ENCODE data around the gene DEAF1.
"Not testable (repeated sequence)": the region's sequence is repeated elsewhere in the genome, so short reads cannot be mapped to it uniquely, and the experiment has no call there.

The DEAF1 gene

DNA sequence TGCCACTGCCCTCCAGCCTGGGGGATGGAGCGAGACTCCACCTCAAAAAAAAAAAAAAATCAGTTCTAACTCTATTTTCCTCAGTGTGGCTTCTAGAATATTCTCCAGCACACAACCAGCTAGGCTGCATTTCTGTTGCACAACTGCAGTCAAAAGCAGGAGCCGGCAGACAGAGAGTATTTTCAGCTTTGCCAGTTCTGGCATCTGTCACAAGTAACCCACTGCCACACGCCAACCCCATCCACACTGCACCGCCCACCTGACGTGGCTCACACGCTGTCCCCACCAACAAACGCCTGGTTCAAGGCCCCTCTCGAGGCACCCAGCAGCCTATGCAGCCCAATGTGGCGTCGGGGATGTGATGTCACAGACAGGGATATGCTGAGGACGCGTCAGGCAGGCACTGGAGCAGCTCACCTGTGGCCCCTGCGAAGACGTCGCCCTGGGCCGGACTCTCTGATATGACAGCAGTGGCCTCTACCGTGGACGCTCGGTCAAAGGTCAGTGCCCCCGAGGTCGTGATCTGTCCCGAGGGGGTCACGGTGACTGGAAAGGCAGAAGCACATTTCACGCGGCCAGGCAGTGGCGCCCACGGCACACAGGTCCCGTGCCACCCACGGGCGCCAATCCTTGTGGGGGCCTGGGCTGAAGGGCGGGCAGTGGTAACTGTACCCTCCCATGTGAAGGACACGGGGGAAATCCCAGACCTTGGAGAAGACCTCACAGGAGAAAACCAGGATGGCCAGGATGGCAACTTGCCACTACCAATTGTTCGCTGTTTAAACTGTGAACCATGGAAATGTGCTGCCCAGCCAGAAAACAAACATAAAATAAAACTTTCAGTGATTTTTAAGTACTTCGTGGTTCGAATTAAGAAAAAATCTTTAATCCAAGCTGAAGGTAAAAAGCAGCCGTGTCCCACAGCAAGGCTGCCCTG lies 15.5 kb downstream of the DEAF1 start:
- no peak for DNase-seq

DNA sequence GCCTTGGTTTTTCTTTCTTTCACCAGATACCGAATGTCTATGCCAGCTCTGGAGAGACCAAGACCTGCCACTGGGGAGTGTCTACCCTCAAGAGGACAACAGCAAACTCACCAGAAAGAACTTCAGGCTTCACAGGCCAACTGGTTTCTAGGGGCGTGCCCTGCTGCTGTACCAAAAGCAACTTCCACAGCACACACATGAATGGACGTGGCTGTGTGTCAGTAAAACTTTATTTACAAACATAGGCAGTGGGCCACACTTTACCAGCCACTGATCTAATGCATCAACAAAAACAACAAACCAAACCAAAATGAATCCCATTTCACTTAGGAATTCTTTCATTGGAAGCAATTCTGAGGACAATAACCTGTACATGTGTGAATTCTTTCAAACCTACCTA lies 16.7 kb downstream of the DEAF1 start:
- no peak for DNase-seq

DNA sequence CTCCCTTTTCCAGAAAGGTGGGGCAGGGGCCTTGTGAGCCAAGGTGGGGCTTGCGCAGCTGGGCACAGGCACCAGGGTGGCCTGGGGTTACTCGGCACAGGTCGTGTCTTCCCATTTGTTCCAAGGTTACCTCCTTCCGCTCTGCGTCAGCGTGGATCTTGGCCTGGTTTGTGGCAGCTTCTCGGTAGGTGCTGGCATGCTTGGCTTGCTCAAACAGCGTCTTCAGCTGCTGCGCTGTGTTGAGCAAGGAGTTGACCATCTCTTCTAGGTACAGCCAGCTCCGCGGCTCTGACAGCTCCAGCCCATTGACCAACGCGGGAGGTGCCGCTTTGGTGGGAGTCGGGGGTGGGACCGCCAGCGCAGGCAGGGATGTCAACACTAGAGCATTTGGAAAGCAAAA lies 20.6 kb downstream of the DEAF1 start:
- DNase-seq, result no peak

DNA sequence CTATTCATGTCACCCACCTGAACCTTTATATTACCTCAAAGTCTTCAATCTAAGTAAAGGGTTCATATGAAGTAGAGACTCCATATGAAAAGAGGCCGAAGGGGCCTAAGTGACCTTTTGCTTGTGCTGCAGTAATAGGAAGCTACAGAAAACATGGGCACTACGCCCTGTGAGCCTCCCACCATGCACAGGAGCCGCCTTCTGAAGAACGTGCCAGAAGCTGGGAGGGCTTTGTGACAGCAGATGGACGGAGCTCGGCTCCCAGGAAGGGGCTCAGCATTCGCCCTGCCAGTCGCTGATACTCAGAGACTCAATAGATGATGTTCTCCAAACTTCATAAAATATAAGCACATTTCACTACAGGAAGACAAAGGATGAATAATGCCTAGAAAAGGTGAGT lies 21.2 kb downstream of the DEAF1 start:
- DNase-seq, result no peak

DNA sequence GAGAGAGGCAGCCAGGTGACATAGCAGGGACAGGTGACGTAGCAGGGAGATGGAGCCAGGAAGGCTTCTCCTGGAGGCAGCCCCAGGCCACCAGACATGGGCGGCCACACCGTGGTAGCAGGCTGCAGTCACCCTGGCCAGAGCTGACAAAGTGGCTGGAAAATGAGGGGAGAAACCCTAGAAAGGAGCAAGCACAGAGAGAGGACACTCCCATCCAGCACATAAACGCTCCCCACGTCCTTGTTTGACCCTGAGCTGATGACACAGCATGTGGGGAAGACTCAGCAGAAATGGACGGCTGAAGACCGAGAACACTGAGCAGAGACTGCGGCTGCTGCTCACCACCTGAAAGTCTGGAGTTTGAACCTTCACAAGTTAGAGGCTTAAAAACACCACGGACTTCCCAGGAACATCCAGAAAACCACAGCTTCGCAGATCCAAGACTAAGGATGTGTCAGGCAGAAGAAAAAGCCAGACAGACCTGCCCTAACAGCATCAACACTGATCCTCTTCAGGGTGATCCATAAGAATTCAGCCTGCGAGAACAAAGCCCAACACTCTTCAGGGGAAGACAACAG lies 29.2 kb downstream of the DEAF1 start:
- no peak for DNase-seq

DNA sequence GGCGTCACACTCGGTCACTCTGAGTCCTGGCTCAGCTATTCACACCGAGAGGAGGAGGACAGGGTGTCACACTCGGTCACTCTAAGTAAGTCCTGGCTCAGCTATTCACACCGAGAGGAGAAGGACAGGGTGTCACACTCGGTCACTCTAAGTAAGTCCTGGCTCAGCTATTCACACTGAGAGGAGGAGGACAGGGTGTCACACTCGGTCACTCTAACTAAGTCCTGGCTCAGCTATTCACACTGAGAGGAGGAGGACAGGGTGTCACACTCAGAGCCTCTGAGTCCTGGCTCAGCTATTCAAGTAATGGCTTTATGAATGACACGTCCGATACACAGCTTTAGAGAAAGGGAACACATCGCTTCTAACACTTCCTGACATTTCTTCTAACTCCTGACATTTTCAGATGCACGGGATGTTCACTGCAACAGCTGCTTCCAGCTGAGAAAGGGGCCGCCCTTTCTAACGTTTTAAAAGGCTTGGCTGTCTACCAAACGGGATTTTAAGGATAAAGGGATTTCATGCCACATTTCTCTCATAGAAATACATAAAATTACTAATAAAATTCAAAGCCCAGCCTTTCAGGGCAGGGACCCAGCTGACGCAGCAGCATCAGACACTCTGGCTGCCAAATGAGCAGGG lies 29.8 kb downstream of the DEAF1 start:
- no peak for DNase-seq

DNA sequence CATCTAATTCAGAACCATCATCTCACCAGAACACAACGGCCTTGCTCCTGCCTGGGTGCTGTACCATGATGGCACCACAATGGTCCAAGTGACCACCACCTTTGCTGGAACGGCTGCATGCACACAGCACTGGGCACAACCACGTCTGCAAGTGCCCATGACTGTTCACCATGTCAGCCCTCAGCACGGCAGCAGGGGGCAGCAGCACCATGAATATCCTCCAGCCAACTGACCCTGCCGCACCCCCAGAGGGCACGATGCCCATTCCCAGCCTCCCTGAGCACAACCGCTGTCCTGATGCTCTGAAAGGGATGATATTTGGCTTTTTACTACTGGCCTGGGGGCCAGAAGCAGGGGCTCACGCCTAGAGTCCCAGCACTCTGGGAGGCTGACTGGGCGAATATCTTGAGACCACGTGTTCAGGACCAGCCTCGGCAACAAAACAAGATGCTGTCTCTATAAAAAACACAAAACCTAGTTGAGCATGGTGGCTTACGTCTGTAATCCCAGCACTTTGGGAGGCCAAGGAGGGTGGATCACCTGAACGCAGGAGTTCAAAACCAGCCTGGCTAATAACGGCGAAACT lies 32.2 kb downstream of the DEAF1 start:
- DNase-seq, result peak; percentile 35

DNA sequence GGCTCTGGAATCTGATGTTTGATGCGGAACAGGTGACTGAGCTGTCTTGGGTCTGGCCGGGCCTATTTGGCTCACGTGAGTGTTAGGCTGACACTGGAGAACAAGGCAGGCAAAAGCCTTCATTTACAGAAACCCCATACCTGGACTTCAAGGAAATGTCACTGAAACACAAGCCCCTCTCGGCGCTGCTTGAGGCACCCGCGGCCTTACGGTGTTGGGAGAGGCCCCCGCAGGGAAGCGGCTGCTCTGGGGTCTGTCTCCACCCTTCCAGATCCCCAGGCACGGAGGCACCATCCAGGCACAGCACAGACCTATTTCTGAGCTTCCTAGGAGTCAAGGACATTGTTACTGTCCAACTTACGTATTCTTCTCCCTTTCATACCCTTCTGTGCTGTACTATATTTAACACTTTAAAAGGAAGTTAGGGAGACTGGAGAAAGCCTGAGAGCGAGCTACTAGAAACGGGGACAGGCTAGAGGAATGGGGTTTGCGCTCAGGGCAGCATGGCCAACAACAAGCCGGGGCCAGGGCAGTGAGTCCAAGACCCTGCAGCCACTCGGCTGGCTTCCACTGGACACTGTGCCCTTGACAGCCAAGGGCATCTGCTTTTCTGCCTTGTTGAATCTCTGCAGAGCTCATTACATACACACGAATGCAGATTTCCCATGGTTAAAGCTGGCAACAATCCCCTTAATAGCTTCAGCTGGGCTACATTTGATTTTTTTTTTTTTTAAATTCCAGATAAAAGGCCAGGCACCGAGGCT lies 34.2 kb downstream of the DEAF1 start:
- no peak for DNase-seq

DNA sequence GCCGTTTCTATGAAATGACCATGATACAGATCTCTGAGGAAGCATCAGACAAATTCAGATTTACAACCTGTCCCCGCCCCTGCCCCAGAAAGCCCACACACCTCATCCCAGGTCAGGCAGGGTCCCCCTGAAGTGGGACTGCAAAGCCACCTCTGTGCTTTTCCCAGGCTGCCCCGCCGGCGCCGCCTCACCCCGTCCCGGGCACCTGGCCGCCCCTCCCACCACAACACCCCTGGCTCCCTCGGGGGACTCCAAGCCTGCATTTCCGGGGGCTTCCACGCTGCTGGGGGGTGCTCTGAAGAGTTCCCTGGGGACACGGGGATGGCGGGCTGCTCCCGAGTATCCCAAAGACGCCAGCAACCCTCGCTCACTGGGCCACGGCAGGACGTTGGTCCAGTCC lies 34.7 kb downstream of the DEAF1 start:
- no peak for DNase-seq

DNA sequence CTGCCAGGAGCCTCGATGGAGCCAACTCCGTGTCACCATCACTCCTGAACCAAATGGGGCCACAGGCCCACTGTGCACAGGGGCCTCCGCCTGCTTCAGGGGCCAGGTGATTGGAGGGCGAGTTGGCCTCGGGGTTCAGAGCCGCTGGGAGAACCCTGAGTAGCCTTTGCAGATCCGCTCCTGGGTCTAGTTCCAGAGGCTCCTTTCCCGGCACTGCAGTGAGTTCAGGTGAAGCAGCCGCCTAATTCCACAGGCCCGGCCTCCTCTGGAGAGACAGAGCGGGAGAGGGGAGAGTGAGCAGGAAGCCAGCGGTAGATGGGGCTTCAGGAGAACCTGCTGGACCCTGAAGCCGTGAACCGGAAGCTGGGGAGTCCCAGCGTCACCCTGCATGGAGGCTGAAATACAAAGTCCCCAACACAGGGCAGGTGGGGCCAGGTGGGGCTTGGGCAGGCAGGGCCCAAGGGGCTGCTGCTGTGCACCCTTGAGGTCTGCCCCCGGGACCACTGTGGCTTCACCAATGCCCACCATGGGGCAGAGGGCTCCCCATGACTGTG lies 35.4 kb downstream of the DEAF1 start:
- DNase-seq, result no peak

DNA sequence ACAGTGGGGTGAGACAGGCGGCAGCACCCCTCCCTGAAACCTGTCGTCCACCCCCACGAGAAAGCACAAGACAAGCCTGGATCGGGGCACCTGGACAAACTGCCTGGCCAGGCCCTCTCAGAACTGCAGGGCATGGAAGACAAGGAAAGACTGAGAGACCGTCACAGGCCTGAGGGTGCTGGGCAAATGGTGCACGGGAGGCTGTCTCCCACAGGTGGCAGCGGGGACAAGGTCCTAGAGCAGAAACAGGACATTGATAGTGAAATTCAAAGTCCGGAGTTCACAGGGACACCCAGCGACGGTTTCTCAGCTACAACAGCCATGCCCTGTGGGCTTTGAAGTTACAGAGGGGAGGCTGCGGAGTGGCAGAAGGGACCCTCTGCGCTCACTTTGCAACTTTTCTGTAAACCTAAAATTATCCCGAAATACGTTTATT lies 37.3 kb downstream of the DEAF1 start:
- DNase-seq, result no peak

DNA sequence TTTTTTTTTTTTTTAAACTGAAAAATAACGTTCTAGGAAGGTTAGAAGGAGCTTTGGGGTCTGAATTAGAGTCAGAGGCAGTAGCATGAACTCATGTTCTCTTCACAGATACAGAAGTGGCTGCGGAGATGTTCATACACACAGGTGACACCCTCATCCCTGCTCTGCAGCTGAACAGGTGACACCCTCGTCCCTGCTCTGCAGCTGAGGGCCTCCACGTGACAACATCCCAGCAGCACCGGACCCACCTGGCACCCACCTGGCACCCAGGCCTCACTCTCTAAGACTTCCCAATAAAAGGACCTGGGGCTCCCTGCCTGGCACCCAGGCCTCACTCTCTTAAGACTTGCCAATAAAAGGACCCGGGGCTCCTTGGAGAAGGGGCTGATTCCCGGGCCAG lies 38.2 kb downstream of the DEAF1 start:
- no peak for DNase-seq

DNA sequence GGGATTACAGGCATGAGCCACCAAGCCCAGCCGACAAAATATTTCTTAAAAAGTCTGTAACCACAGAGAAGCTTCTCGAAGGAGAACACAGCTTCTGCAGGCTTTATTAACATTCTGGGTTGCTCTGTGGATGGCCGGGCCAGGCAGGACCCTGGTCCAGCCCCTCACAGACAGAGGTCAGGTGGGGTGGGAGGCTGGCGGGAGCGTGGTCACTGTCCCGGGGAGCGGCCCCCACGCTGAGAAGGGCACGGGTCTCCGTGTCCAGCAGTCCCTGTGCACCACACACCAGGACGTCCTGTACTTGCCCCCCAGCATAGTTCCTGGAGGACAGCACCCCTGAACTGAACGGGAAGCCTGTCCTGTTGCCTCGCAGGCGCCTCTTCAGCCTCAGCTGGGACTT lies 38.6 kb downstream of the DEAF1 start:
- no peak for DNase-seq

DNA sequence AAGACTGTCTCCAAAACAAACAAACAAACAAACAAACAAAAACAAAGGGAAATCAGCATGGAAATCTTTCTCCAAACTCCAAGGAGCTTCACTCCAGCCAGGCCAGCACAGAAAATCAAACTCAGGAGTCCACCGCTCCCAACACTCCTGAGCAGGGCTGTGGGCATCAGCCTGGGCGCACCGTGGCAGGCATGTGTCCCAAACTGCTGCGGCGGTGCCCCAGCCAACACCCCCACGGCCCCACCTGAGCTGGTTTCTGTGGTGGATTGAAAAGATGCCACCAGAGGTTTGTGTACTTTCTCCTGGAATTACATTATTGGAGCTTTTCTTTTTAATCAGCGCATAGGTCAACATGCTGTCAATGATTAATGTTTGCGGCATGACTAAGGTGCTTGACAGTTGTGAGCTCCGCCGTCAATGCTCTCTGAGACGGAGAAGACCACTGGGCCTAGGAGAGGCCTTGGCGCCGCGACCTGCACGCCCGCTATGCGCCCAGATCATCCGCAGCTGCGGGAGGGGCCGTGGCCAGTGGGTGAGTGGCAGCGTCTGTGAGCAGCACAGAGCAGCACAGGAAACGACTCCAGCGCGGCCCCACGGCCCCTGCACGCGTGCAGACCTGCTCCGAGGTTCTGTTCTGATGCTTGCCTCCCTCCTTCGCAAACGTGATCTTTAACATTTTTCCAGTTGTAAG lies 39.8 kb downstream of the DEAF1 start:
- no peak for DNase-seq

DNA sequence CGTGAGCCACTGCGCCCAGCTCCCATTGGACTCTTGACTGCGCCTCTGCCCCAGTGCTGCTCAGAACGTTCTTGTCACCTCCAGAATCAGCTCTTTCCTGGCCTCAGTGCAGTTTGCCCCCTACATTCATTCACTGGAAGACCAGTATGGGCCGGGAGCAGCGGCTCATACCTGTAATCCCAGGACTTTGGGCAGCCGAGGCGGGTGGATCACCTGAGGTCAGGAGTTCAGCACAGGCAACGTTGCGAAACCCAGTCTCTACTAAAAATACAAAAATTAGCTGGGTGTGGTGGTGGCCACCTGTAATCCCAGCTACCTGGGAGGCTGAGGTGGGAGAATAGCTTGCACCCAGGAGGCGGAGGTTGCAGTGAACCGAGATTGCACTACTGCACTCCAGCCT lies 40.6 kb downstream of the DEAF1 start:
- DNase-seq, result not testable (repeated sequence)

DNA sequence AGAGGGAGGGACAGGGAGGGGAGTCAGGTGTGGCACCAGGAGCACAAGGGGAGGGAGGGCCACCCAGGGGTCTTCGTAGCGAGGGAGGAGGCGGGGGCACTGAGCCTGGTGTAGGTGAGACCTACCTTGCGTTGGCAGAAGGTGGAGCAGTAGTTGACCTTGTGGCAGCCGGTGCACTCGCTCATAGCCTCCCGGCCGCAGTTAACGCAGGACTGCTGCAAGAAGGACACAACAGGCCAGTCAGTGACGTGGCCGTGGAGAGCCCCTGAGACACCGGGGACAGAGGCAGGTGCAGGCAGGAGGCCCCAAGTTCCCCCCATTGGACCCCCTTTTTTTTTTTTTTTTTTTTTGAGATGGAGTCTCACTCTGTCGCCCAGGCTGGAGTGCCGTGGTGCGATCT lies 41.2 kb downstream of the DEAF1 start:
- DNase-seq, result no peak

DNA sequence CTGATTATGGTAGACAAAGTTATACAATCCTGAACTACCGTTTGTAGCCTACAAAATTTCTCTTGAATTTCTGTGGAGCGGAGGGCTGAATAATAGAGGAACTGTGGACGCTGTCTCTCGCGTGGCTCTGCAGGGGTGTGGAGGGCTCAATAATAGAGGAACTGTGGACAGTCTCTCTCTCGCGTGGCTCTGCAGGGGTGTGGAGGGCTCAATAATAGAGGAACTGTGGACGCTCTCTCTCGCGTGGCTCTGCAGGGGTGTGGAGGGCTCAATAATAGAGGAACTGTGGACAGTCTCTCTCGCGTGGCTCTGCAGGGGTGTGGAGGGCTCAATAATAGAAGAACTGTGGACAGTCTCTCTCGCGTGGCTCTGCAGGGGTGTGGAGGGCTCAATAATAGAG lies 41.9 kb downstream of the DEAF1 start:
- DNase-seq, result not testable (repeated sequence)

DNA sequence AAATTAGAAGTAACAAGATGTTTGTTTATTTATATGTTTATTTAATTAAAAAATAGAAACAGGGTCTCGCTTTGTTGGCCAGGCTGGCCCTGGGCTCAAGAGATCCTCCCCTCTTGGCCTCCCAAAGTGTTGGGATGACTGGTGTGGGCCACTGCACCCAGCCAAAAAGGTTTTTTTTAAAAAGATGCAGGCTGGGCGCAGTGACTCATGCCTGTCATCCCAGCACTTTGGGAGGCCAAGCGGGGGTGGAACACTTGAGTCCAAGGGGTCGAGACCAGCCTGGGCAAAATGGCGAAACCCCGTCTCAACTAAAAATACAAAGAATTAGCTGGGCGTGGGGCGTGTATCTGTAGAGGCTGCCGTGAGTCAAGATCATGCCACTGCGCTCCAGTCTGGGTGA lies 44.5 kb downstream of the DEAF1 start:
- DNase-seq, result no peak

DNA sequence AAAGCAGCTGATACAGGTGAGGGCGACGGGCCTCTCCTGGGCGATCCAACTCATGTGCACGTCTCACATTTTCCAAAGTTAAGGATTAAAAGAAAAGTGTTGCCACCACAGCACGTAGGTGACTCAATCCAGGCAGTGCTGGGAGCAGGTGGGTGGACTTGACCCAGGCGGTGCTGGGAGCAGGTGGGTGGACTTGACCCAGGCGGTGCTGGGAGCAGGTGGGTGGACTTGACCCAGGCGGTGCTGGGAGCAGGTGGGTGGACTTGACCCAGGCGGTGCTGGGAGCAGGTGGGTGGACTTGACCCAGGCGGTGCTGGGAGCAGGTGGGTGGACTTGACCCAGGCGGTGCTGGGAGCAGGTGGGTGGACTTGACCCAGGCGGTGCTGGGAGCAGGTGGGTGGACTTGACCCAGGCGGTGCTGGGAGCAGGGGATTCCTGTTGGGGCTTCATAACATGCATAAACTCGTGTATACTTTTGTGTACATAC lies 47.3 kb downstream of the DEAF1 start:
- DNase-seq, result not testable (repeated sequence)

DNA sequence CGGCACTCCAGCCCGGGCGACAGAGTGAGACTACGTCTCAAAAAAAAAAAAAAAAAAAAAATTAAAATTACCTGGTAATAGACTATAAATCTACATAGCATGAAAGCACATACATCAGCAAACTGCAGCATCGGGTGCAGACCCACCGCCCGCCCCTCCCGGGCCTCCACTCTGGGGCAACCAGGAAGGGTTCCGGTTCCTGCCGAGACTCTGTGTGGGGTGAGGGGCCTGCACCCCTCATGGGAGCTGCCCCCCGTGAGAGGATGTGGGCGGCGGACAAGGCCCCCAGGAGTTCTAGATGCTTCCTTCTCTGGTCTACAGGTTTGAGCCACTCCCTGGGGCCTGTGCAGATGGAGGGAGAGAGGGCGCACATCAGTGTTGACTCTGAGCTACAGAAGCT lies 48.8 kb downstream of the DEAF1 start:
- no peak for DNase-seq

DNA sequence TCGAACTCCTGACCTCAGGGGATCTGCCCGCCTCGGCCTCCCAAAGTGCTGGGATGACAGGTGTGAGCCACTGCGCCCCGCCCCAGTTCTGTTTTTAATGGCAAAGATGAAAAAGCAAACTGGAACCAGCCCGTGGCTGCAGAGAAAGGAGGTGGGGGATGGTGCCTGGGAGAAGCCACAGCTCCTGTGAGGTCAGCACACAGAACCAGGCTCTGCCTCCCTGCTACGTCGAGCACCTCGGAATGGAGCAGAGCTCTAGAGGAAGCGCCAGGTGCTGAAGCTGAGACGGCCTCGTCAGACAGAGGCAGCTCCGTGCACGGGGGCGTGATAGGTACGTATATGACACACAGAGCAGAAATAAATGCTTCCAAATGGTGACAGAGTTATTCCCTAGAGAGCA lies 49.5 kb downstream of the DEAF1 start:
- no peak for DNase-seq

Data from activated CD4-positive, alpha-beta T cell treated with anti-CD3 and anti-CD28 coated beads, Interleukin-2, amount 50 U/mL, for 1 hour (primary cell).